ENCODE data around the gene SLC66A1.
"Not testable (repeated sequence)": the region's sequence is repeated elsewhere in the genome, so short reads cannot be mapped to it uniquely, and the experiment has no call there.

The SLC66A1 gene, protein sequence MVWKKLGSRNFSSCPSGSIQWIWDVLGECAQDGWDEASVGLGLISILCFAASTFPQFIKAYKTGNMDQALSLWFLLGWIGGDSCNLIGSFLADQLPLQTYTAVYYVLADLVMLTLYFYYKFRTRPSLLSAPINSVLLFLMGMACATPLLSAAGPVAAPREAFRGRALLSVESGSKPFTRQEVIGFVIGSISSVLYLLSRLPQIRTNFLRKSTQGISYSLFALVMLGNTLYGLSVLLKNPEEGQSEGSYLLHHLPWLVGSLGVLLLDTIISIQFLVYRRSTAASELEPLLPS

DNA sequence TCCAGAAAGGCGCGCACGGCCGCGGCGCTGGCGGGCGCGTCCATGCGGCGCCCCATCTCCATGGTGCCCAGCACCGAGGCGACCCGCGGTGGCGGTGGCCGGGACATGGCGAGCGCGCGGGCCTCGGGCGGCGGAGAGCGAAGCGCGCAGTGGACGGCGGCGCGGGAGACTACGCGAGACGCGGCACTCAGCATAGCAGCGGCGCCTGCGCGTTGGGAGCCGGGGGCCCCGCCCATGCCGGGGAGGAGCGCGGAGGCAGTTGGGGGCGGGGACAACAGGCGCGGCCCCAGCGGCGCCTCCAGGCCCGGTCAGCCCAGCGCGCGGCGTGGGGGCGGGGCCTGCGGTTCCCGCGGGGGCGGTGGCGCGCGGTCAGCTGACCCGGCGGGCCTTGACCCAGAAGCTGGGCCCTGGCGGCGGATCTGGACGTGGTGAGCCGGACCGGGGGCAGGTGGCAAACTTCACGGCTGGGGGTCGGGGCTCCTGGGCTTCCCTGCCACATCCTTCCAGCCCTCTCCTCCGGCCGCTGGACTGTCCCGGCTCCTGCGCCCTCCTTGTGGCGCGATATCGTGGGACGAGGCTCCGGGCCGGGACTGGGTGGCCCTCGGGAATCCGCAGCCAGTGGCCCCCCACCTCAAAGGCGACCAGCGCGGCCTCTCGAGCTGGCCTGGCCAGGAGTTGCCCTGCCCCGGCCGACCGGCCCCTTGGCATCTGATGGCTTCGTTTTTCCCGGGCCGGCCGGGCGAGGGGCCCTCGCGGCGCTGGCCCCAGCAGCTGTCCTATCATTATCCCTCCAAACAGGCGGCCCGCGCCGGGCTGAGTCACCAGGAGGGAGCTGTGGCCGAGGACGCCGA, at the start of gene SLC66A1, which contains the start of gene AKR7A2:
Gene SLC66A1, plus strand, starts transcription at position 396 of the 851 bp plus-strand sequence. CDS start 5,352 bp downstream, outside the sequence.
Gene AKR7A2, minus strand, starts transcription at position 214 of the 851 bp plus-strand sequence. Its CDS starts 20 bp downstream, at position 194.
- DNase-seq (ENCODE audit: low read depth in 2 of 3, low spot score in 1 of 3) = peak; percentile 78 to 86 (median 83)

DNA sequence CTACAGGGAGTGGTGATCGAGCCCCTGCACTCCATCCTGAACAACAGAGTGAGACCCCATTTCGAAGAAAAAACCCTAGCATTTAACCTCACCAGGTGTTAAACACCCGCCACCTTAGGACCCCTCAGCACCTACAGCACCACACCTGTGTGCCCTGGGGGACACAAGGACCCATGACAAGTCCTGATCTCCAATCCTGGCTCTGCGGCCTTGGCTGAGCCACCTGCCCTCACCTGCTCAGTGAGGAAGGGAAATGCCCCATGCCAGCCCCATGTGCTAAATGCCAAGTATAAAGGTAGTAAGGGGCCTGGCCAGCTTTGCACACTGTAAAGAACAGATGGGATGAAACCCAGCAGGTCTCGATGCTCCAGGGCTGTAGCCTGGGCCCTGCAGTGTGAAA, 49.4 kb upstream of the SLC66A1 start:
- no peak for DNase-seq (ENCODE audit: low read depth in 2 of 3, low spot score in 1 of 3)

DNA sequence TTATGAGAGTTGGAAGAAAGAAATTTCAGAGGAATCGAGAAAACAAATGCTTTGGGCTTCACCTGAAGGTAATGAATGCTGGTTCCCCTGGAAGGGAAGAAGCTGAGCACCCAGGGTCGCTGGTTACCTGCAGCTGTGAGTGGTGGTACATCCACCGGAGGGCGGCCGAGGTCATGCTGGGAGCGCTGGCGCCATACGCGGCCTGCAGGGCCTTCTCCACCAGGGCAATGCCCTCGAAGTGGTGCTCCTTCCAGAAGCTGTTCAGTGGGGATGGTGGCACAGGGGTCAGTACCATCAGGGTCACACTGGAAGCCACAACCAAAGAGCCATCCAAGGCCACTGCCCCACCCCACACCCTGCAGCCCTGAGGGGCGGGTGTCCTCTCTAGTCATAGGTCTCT, 43.7 kb upstream of the SLC66A1 start:
- no peak for DNase-seq (ENCODE audit: low read depth in 2 of 3, low spot score in 1 of 3)

DNA sequence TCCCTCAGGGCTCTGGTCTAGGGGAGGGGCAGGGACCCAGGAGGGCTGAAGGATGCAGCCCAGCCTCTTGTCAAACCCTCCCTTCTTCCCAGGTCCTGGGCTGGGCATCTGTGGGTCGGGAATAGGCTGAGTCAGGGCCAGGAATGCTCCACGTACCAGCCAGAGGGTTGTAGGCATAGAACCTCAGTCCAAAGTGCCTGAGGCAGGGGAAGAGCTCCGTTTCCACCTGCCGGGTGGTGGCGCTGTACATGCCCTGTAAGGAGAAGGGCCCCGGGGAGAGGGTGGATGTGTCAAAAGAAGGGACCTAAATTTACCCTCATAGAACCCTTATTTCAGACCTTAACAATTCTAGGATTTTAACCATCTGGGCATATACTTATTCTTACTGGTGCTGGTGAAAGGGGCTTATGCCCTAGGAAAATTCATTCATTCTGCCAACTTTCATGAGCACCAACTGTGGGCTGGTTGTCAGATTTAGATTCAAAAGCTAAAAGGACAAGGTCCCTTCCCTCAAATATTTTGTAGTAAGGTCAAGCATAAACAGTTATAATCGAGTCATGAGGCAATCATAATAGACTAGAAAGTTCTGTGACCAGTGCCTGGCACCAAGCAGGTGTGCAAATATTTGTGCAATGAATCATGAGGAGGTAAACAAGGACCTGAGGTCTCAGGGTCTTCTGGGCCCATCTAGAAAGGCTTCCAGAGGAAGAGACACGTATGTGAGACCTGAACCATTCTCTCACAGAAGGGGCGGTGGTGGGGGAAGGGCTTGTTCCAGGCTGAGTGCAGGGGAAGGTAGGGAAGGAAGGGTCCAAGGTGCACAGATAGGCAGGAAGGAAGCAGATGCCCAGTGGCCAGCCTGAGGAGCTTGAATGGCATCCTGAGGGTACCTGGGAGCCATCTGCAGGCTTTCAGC, 42.4 kb upstream of the SLC66A1 start:
- not testable (repeated sequence) for DNase-seq (ENCODE audit: low read depth in 2 of 3, low spot score in 1 of 3)

DNA sequence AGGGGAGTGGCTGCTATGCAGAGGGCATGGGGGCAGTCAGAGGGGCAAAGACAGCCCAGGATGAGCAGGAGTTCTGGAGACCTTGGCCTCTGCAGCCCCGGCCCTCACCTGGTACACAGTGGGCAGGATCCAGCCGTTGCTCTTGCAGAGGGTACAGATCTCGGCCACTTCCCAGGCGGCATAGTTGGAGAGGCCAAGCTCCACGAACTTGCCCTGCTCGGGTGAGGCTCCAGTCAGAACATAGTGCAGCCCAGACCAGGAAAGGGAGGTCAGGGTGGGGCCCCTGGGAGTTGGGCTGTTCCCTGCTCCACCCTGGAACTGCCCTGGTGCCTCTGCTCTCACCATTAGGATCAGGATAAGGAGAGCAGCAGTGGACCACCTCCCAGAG, 41.8 kb upstream of the SLC66A1 start:
- DNase-seq (ENCODE audit: low read depth in 2 of 3, low spot score in 1 of 3) = not testable (repeated sequence)

DNA sequence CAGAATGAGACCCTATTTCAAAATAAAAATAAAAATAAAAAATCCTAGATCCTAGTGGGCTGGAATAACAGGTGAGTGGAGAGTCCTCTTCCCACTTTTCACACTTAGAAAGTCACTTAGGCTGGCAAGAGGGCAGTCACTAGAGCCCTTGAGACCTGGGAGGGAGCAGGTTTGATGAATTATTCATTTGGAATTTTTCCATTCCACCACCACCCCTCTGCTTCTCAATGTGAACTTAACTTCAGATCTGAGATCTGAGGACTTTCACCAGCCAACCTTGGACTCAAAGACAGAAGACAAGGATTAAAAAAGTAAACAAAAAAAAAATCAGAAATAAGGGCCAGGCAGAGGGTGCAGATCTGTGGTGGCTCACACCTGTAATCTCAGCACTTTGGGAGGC, 40.1 kb upstream of the SLC66A1 start:
- no peak for DNase-seq (ENCODE audit: low read depth in 2 of 3, low spot score in 1 of 3)

DNA sequence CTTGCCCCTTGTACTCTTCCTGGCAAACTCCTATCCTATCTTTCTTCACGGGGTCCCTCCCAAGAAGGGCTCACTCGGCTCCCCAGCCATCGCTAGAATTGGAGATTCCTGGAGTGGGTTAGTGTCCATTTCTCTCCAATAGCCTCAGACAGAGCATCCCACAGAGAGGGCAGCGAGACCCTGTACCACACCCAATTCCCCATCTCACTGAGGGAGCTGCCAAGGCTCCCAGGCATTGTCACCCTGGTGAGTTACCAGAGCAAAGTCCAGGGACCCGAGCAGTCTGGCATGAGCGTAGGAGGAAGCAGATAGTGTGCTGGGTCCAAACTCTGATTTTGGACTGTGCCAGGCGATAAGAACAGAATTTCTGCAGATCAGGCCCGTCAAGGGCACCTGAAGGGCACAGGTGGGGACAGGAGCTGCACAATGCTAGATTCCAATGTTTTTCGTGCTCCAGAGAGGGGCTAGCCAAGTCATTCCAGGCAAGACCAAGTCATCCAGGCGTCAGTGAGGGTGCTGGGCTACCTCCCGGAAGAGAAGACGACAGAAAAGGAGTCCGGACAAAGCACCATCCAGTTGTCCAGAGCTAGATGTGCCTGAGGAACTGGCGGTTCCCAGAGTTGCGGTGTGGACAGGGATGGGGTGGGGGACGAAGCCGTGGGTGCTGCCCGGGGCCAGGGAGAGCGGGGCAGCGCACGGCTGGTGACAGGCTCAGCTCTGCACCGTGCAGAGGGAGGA, 38.9 kb upstream of the SLC66A1 start:
- DNase-seq (ENCODE audit: low read depth in 2 of 3, low spot score in 1 of 3) = no peak

DNA sequence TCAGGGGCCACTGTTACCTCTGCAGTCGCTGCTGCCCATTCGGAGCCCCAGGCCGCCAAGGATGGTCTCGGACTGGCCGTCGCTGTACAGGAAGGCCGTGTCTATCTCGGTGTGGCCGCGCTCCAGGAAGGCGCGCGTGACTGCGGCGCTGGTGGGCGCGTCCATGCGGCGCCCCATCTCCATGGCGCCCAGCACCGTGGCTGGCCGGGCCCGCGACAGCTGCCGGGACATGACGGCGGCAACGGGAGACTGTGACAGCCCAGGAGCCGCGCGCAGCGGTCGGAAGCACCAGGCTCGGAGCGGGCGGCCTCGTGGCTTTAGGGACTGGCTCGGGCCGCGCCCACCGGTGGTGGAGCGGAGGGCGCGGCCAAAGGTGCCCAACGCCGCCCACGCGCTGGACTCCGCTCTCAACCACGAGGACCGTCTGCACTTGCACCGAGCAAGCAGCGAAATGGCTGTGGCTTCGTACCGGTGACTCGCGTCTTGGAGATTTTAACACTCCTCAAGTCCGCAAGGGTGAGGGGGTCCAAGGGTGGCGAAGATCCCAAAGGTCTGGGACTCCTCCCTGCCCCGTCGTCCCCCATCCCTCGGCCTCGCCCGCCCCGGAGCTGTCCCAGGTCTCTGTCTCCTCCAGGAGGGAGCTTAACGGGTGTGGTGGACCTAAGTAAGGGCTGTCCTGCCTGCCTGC, 38.1 kb upstream of the SLC66A1 start:
- DNase-seq (ENCODE audit: low read depth in 2 of 3, low spot score in 1 of 3) = not testable (repeated sequence)

DNA sequence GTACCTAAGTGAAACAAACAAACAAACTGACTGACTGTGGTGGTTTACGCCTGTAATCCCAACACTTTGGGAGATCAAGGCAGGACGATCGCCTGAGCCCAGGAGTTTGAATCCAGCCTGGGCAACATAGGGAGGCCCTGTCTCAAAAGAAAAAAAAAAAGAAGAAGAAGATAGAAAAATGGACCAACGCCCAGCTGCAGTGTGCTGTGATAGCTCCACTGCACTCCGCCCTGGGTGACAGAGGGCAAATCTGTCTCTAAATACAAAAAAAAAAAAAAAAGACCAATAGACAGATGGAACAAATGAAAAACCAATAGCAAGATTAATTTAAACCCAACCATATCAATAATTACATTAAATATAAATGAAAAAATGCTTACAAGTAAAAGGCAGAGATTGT, 37.5 kb upstream of the SLC66A1 start:
- no peak for DNase-seq (ENCODE audit: low read depth in 2 of 3, low spot score in 1 of 3)

DNA sequence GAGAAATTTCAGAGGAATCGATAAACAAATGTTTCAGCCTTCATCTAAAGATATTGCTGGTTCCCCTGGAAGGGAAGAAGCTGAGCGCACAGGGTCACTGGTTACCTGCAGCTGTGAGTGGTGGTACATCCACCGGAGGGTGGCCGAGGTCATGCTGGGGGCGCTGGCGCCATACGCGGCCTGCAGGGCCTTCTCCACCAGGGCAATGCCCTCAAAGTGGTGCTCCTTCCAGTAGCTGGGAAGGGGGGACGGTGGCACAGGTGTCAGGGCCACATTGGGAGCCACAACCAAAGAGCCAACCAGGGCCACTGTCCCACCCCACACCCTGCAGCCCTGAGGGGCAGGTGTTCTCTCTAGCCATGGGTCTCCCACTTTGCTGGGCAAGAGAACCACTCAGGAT, 28.2 kb upstream of the SLC66A1 start:
- no peak for DNase-seq (ENCODE audit: low read depth in 2 of 3, low spot score in 1 of 3)

DNA sequence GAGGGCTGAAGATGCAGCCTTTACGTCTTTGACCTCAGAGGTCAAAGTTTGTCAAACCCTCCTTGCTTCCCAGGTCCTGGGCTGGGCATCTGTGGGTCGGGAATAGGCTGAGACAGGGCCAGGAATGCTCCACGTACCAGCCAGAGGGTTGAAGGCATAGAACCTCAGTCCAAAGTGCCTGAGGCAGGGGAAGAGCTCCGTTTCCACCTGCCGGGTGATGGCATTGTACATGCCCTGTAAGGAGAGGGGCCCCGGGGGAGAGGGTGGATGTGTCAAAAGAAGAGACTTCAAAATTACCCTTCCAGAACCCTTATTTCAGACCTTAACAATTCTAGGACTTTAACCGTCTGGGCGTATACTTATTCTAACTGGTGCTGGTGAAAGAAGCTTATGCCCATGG, 27.2 kb upstream of the SLC66A1 start:
- no peak for DNase-seq (ENCODE audit: low read depth in 2 of 3, low spot score in 1 of 3)

DNA sequence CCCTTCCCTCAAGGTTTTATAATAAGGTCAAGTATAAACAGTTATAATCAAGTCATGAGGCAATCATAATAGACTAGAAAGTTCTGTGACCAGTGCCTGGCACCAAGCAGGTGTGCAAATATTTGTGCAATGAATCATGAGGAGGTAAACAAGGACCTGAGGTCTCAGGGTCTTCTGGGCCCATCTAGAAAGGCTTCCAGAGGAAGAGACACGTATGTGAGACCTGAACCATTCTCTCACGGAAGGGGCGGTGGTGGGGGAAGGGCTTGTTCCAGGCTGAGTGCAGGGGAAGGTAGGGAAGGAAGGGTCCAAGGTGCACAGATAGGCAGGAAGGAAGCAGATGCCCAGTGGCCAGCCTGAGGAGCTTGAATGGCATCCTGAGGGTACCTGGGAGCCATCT, 26.8 kb upstream of the SLC66A1 start:
- not testable (repeated sequence) for DNase-seq (ENCODE audit: low read depth in 2 of 3, low spot score in 1 of 3)

DNA sequence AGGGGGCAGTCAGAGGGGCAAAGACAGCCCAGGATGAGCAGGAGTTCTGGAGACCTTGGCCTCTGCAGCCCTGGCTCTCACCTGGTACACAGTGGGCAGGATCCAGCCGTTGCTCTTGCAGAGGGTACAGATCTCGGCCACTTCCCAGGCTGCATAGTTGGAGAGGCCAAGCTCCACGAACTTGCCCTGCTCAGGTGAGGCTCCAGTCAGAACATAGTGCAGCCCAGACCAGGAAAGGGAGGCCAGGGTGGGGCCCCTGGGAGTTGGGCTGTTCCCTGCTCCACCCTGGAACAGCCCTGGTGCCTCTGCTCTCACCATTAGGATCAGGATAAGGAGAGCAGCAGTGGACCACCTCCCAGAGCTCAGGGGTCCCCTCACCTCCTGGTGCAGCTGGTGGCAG, 26.3 kb upstream of the SLC66A1 start:
- DNase-seq (ENCODE audit: low read depth in 2 of 3, low spot score in 1 of 3) = not testable (repeated sequence)

DNA sequence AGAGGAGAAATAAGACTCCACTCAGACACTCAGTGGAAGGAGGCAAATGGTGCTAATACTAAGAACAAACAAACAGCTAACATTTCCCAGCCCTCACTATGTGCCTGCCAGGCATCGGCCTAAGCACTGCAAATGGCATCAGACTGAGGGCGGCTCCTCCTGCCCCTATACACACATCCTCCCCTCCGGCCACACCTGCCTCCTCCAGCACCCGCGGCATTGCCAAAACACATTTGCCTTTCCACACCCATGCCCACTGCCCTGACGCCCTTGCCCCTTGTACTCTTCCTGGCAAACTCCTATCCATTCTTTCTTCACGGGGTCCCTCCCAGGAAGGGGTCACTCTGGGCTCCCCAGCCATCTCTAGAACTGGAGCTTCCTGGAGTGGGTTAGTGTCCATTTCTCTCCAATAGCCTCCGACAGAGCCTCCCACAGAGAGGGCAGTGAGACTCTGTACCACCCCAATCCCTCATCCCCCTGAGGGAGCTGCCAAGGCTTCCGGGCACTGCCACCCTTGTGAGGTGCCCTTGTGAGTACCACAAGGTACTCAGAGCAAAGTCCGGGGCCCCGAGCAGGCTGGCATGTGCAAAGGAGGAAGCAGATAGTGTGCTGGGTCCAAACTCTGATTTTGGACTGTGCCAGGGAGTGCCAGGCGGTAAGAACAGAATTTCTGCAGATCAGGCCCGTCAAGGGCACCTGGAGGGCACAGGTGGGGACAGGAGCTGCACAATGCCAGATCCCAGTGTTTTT, 24.5 kb upstream of the SLC66A1 start:
- DNase-seq (ENCODE audit: low read depth in 2 of 3, low spot score in 1 of 3) = no peak

DNA sequence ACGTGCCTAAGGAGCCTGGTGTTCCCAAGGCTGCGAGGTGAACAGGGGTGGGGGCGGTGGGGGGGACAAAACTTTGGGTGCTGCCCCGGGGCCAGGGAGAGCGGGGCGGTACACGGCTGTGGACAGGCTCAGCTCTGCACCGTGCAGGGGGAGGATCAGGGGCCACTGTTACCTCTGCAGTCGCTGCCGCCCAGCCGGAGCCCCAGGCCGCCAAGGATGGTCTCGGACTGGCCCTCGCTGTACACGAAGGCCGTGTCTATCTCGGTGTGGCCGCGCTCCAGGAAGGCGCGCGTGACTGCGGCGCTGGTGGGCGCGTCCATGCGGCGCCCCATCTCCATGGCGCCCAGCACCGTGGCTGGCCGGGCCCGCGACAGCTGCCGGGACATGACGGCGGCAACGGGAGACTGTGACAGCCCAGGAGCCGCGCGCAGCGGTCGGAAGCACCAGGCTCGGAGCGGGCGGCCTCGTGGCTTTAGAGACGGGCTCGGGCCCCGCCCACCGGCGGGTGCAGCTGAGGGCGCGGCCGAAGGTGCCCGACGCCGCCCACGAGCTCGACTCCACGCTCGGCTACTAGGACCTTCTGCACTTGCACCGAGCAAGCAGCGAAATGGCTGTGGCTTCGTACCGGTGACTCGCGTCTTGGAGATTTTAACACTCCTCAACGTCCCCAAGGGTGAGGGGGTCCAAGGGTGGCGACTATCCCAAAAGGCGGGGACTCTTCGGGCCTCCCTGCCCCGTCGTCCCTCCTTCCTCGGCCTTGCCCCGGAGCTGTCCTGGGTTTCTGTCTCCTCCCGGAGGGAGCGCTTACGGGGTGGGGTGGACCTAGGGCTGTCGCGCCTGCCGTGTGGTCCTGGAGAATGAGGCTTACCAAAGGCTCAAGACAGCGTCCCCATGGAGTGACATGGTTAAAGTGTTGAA, 23.5 kb upstream of the SLC66A1 start, which contains the start of gene AKR7A3:
Gene AKR7A3, minus strand, starts transcription at position 447 of the 918 bp plus-strand sequence. Its CDS starts 61 bp downstream, at position 386.
- DNase-seq (ENCODE audit: low read depth in 2 of 3, low spot score in 1 of 3) = peak; percentile 43 to 62 (median 45)

DNA sequence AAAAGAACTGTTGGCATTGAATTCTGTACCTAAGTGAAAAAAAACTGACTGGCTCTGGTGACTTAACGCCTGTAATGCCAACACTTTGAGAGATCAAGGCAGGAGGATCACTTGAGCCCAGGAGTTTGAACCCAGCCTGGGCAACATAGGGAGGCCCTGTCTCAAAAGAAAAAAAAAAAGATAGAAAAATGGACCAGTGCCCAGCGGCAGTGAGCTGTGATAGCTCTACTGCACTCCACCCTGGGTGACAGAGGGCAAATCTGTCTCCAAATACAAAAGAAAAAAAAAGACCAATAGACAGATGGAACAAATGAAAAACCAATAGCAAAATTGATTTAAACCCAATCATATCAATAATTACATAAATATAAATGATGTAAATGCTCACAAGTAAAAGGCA, 22.9 kb upstream of the SLC66A1 start:
- no peak for DNase-seq (ENCODE audit: low read depth in 2 of 3, low spot score in 1 of 3)

DNA sequence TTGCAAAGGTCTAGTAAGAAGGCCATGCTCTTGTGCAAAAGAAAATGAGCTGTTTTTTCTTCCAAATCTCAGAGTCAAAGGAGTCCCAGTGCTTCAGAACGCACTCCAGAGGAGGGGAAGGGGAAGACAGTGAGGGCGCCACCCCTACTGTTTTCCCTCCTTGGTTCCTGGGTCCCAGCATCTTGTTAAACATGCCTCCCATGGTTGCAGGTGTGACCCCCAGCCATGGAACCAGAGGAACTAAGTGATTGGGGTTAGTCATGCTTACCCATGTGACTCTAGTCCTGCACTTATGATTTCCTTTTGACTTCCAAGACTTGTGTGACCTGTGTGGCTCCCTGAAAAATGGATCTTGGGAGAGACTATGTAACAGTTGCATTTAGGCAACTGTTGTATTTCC, 17.5 kb upstream of the SLC66A1 start:
- DNase-seq (ENCODE audit: low read depth in 2 of 3, low spot score in 1 of 3) = no peak

DNA sequence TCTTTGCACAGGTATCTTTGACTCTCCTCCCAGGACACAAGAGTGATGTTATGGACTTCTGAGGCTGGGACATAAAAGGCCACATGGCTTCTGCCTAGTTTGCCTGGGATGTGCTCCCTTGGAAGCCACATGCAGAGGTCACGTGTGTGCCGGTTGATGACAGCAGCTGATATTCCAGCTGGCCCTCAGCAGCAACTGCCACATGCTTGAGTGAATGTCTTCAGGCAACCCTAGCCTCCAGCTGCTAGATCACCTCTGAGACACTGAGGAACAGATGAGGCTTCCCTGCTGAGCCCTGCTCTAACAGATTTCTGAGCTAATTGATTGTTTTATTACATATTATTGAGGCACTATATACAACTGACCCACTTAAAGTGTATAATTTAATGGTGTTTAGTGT, 11.9 kb upstream of the SLC66A1 start:
- DNase-seq (ENCODE audit: low read depth in 2 of 3, low spot score in 1 of 3) = no peak
